ENCODE measurements around the gene PCIF1. TPM values are rescaled to one million over a fixed set of nuclear protein-coding genes. Genes with fewer than 3 reads are reported as not detected.

Gene PCIF1
- total and polyA plus RNA-seq, 4 donors = 9.2 to 12.4 (median 11.5) TPM

DNA sequence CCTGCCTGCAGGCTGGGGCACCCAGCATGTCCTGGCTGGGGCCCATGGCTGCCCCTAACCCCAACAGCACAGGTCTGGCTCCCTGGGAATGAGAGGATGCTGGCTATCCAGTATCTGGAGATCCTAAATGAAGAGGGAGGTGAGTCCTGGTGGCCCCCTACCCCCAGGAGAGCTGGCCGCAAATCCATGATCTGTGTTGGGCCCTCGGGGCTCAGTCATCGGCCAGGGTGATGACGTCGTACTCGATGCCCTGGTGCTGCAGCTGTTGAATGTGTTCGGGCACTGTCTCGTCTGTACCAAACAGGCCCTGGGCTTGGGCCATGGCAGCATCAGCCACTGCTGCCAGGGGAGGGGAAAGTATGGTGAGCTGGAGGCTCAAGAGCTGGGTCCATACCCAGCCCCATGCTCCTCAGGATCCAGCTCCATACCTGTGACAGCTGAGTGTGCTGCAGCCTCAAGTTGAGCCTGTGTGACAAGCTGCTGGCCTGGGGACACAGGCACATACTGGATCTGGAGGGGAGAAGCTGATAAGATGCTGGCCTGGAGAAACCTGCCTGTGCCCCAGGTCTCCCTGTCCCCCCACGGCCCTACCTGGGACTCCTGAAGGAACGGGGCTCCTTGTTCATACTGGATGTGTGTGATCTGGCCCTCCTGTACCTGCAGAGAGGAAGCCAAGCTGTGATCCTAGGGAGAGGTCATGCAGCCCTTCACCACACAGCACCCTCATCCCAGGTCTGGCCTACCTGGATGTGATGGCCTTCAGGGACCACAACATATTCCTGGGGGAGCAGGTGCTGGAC is 14.5 kb downstream of the PCIF1 start:
- Histone ChIP-seq H3K27ac (ENCODE audit: low read depth in 1 of 2, low read length in 2 of 2) (no peak overlapping the region), H3K27me3 (ENCODE audit: control insufficient read depth in 4 of 4, insufficient read depth in 4 of 4, low read length in 3 of 4) (no peaks in the 10 kb centered on the region), H3K9me3 (ENCODE audit: control insufficient read depth in 4 of 4, low read length in 3 of 4) (no peaks in the 10 kb centered on the region), H3K36me3 (ENCODE audit: control insufficient read depth in 4 of 4, insufficient read depth in 3 of 4, low read depth in 1 of 4, low read length in 3 of 4) (peaks cover 23 to 81% (median 38%) of the 10 kb centered on the region in 4 donors), H3K4me3 (ENCODE audit: low read depth in 1 of 3, low read length in 3 of 3) (no peak overlapping the region), H3K4me1 (ENCODE audit: control insufficient read depth in 4 of 4, insufficient read depth in 4 of 4, low read length in 3 of 4) (peaks cover 5 to 16% (median 12%) of the 10 kb centered on the region in 4 donors), H3K9ac (ENCODE audit: low read depth in 1 of 2, low read length in 2 of 2) (no peak overlapping the region)
- 90% methylated on average over 10 of the region's 10 CpGs for WGBS
- no peak for DNase-seq (ENCODE audit: low spot score)
- TF ChIP-seq RAD21 (IDR thresholded peaks at IDR 0.05) = no peak
- TF ChIP-seq, protein P1, sequence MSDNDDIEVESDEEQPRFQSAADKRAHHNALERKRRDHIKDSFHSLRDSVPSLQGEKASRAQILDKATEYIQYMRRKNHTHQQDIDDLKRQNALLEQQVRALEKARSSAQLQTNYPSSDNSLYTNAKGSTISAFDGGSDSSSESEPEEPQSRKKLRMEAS (IDR thresholded peaks at IDR 0.05) = no peak
- TF ChIP-seq FOXA2 (IDR thresholded peaks at IDR 0.05) = no peak
- TF ChIP-seq YY1 (IDR thresholded peaks at IDR 0.05) = no peak
- no peak for TF ChIP-seq SP1 (IDR thresholded peaks at IDR 0.05)
- TF ChIP-seq, protein P2, sequence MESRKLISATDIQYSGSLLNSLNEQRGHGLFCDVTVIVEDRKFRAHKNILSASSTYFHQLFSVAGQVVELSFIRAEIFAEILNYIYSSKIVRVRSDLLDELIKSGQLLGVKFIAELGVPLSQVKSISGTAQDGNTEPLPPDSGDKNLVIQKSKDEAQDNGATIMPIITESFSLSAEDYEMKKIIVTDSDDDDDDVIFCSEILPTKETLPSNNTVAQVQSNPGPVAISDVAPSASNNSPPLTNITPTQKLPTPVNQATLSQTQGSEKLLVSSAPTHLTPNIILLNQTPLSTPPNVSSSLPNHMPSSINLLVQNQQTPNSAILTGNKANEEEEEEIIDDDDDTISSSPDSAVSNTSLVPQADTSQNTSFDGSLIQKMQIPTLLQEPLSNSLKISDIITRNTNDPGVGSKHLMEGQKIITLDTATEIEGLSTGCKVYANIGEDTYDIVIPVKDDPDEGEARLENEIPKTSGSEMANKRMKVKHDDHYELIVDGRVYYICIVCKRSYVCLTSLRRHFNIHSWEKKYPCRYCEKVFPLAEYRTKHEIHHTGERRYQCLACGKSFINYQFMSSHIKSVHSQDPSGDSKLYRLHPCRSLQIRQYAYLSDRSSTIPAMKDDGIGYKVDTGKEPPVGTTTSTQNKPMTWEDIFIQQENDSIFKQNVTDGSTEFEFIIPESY (IDR thresholded peaks at IDR 0.05) = no peak
- no peak for TF ChIP-seq EGR1 (IDR thresholded peaks at IDR 0.05; ENCODE audit: low read depth in 2 of 2)
- TF ChIP-seq TAF1 (conservative IDR thresholded peaks at IDR 0.05) = no peak
- TF ChIP-seq, protein P3, sequence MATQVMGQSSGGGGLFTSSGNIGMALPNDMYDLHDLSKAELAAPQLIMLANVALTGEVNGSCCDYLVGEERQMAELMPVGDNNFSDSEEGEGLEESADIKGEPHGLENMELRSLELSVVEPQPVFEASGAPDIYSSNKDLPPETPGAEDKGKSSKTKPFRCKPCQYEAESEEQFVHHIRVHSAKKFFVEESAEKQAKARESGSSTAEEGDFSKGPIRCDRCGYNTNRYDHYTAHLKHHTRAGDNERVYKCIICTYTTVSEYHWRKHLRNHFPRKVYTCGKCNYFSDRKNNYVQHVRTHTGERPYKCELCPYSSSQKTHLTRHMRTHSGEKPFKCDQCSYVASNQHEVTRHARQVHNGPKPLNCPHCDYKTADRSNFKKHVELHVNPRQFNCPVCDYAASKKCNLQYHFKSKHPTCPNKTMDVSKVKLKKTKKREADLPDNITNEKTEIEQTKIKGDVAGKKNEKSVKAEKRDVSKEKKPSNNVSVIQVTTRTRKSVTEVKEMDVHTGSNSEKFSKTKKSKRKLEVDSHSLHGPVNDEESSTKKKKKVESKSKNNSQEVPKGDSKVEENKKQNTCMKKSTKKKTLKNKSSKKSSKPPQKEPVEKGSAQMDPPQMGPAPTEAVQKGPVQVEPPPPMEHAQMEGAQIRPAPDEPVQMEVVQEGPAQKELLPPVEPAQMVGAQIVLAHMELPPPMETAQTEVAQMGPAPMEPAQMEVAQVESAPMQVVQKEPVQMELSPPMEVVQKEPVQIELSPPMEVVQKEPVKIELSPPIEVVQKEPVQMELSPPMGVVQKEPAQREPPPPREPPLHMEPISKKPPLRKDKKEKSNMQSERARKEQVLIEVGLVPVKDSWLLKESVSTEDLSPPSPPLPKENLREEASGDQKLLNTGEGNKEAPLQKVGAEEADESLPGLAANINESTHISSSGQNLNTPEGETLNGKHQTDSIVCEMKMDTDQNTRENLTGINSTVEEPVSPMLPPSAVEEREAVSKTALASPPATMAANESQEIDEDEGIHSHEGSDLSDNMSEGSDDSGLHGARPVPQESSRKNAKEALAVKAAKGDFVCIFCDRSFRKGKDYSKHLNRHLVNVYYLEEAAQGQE (IDR thresholded peaks at IDR 0.05) = no peak
- no peak for TF ChIP-seq RXRA (IDR thresholded peaks at IDR 0.05)
- TF ChIP-seq HNF4A (conservative IDR thresholded peaks at IDR 0.05) = no peak
- no peak for TF ChIP-seq JUND (IDR thresholded peaks at IDR 0.05)
- TF ChIP-seq GABPA (IDR thresholded peaks at IDR 0.05 in 1 of 2, conservative IDR thresholded peaks at IDR 0.05 in 1 of 2) = no peak
- no peak for TF ChIP-seq NR2F2 (IDR thresholded peaks at IDR 0.05)
- TF ChIP-seq, protein P4, sequence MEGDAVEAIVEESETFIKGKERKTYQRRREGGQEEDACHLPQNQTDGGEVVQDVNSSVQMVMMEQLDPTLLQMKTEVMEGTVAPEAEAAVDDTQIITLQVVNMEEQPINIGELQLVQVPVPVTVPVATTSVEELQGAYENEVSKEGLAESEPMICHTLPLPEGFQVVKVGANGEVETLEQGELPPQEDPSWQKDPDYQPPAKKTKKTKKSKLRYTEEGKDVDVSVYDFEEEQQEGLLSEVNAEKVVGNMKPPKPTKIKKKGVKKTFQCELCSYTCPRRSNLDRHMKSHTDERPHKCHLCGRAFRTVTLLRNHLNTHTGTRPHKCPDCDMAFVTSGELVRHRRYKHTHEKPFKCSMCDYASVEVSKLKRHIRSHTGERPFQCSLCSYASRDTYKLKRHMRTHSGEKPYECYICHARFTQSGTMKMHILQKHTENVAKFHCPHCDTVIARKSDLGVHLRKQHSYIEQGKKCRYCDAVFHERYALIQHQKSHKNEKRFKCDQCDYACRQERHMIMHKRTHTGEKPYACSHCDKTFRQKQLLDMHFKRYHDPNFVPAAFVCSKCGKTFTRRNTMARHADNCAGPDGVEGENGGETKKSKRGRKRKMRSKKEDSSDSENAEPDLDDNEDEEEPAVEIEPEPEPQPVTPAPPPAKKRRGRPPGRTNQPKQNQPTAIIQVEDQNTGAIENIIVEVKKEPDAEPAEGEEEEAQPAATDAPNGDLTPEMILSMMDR (IDR thresholded peaks at IDR 0.05; ENCODE audit: low read depth, low read length, missing input control) = no peak
- TF ChIP-seq, protein P5, sequence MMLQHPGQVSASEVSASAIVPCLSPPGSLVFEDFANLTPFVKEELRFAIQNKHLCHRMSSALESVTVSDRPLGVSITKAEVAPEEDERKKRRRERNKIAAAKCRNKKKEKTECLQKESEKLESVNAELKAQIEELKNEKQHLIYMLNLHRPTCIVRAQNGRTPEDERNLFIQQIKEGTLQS (IDR thresholded peaks at IDR 0.05) = no peak
- no peak for TF ChIP-seq FOXA1 (IDR thresholded peaks at IDR 0.05)
